Chondrocyte (in vitro differentiated cells): ENCODE measurements around the gene POPDC2. TPM values are rescaled to one million over a fixed set of nuclear protein-coding genes. Genes with fewer than 3 reads are reported as not detected.

ENCODE experiments used
- DNase-seq: peaks from one replicate; pipeline ENCODE4 v3.0.0; 2021; ENCODE audit warnings: mixed read lengths, low spot score
- H3K27ac Mint-ChIP-seq: one replicate; pipeline ENCODE4 v1.8.0; 2021; ENCODE audit warnings: mild to moderate bottlenecking, moderate library complexity, mixed read lengths; ENCODE audit not compliant: unreplicated experiment
- H3K27me3 Mint-ChIP-seq: 2 replicates; pipeline ENCODE4 v1.8.0; 2021; ENCODE audit warnings: low read depth, mixed read lengths
- H3K36me3 Mint-ChIP-seq: 2 replicates; pipeline ENCODE4 v1.8.0; 2021; ENCODE audit warnings: low read depth, mixed read lengths
- H3K4me1 Mint-ChIP-seq: 2 replicates; pipeline ENCODE4 v1.8.0; 2021; ENCODE audit warnings: low read depth, mild to moderate bottlenecking, mixed read lengths
- H3K4me3 Mint-ChIP-seq: one replicate; pipeline ENCODE4 v1.8.0; 2021; ENCODE audit warnings: mild to moderate bottlenecking, moderate library complexity, mixed read lengths; ENCODE audit not compliant: unreplicated experiment
- H3K9me3 Mint-ChIP-seq: 2 replicates; pipeline ENCODE4 v1.8.0; 2021; ENCODE audit warnings: low read depth, mixed read lengths
- total RNA-seq: library from RNA; stranded (reverse); gene quantifications from 3 replicates; pipeline ENCODE4 v1.2.1, GENCODE V29; 2021
- TF ChIP-seq, protein P1 (sequence below): fragments of 200-600 bp; sonication (generic); IDR thresholded peaks from 2 replicates; pipeline ENCODE4 v1.5.0; 2021; ENCODE audit warnings: antibody characterized with exemption, mild to moderate bottlenecking, moderate library complexity

POPDC2 gene
- total RNA-seq, 1 donor from 2014 or later: 0.80 TPM

GRCh38 chr3:119619094-119619493 lies 41.3 kb downstream of the POPDC2 start:
- no peaks in the 10 kb centered on the region for H3K4me1 Mint-ChIP-seq
- TF ChIP-seq, protein P1, sequence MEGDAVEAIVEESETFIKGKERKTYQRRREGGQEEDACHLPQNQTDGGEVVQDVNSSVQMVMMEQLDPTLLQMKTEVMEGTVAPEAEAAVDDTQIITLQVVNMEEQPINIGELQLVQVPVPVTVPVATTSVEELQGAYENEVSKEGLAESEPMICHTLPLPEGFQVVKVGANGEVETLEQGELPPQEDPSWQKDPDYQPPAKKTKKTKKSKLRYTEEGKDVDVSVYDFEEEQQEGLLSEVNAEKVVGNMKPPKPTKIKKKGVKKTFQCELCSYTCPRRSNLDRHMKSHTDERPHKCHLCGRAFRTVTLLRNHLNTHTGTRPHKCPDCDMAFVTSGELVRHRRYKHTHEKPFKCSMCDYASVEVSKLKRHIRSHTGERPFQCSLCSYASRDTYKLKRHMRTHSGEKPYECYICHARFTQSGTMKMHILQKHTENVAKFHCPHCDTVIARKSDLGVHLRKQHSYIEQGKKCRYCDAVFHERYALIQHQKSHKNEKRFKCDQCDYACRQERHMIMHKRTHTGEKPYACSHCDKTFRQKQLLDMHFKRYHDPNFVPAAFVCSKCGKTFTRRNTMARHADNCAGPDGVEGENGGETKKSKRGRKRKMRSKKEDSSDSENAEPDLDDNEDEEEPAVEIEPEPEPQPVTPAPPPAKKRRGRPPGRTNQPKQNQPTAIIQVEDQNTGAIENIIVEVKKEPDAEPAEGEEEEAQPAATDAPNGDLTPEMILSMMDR: no peak
- no peaks in the 10 kb centered on the region for H3K9me3 Mint-ChIP-seq
- H3K27ac Mint-ChIP-seq: no peak overlapping the region
- H3K27me3 Mint-ChIP-seq: peaks cover 4% of the 10 kb centered on the region
- H3K4me3 Mint-ChIP-seq: no peak overlapping the region
- no peak for DNase-seq
- H3K36me3 Mint-ChIP-seq: no peaks in the 10 kb centered on the region

DNA sequence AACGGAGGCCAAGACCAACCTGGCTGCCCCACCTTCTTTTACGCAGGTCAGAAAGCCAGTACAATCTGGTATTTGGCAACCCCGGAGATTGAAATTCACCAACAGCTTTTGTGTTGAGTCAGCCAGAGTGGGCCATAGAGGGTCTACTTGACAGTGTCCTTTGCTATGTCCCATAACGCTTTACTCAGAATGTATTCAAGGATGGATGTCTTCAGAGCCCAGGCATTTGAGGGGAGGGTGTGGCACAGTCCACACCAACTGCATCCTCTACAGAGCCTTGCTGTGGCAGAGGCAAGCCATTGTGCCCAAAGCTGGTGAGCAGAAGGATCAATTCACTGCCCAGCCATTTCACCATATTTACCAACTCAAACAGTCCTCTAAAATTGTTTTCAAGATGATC lies 44.3 kb downstream of the POPDC2 start:
- Mint-ChIP-seq H3K27ac (no peak overlapping the region), H3K4me3 (no peak overlapping the region), H3K4me1 (no peaks in the 10 kb centered on the region), H3K36me3 (peaks cover 3% of the 10 kb centered on the region), H3K27me3 (peaks cover 4% of the 10 kb centered on the region), H3K9me3 (peaks cover 5% of the 10 kb centered on the region)
- TF ChIP-seq, protein P1: no peak
- DNase-seq: no peak

- Mint-ChIP-seq H3K27ac (no peak overlapping the region), H3K4me3 (no peak overlapping the region), H3K27me3 (peaks cover 9% of the 10 kb centered on the region), H3K36me3 (peaks cover 6% of the 10 kb centered on the region), H3K9me3 (peaks cover 9% of the 10 kb centered on the region), H3K4me1 (no peaks in the 10 kb centered on the region)
- TF ChIP-seq, protein P1: no peak
- DNase-seq: no peak
Measured at GRCh38 chr3:119613872-119614271, 46.5 kb downstream of the POPDC2 start.

DNA sequence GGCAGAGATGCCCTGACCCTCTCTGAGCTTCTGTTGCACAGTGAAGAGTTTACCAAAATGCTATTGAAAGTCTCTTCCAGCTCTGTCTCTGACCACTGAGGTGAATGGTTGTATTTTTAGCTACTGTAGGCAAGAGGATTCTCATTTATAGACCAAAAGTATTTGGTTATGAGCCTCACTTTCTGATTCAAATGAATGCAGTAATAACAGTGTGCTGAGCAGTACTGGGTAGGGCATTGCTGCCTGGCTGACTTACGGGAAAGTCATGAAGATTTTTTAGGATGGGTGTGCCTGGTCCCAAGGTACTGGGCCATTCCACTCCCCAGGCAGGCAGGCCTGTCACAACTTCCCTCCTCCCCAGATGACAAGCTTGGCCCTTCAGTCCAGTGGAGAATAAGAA lies 47.2 kb downstream of the POPDC2 start:
- TF ChIP-seq, protein P1: no peak
- DNase-seq: no peak
- Mint-ChIP-seq H3K27me3 (peaks cover 7% of the 10 kb centered on the region), H3K36me3 (peaks cover 6% of the 10 kb centered on the region), H3K4me3 (no peak overlapping the region), H3K27ac (no peak overlapping the region), H3K9me3 (peaks cover 9% of the 10 kb centered on the region), H3K4me1 (no peaks in the 10 kb centered on the region)

DNA sequence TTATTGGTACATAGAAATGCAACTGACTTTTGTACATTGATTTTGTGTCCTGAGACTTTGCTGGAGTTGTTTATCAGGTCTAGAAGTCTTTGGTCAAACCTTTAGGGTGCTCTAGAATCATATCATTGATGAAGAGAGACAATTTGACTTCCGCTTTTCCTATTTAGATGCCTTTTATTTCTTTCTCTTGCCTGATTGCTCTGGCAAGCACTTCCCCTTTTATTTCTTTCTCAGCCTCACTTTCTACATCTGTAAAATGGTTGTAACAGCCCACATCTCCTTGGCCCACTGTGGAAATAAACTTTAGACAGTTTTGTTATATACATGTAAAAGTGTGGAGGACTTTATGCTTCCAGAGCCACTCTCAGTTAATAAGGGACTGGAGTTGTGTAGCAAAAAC lies 48.7 kb downstream of the POPDC2 start:
- H3K9me3 Mint-ChIP-seq: peaks cover 9% of the 10 kb centered on the region

More for the DNA sequence above, 48.7 kb downstream of the POPDC2 start:
- peaks cover 6% of the 10 kb centered on the region for H3K36me3 Mint-ChIP-seq
- no peak for DNase-seq
- no peak overlapping the region for H3K27ac Mint-ChIP-seq
- TF ChIP-seq, protein P1: no peak
- H3K27me3 Mint-ChIP-seq: peaks cover 8% of the 10 kb centered on the region
- H3K4me1 Mint-ChIP-seq: no peaks in the 10 kb centered on the region
- no peak overlapping the region for H3K4me3 Mint-ChIP-seq
